Esophagus squamous epithelium (tissue), 4 donors: ENCODE data around the gene CEP128.

Experiments used
- POLR2A ChIP-seq, 4 donors: fragments of 450-650 bp; IDR thresholded peaks; one replicate each; pipeline ENCODE4 v1.6.1; 2017; ENCODE audit warnings: antibody characterized with exemption in 4 of 4, mild to moderate bottlenecking in 4 of 4, moderate library complexity in 3 of 4
- TF ChIP-seq, protein P1 (sequence below), 6 experiments: fragments of 450-650 bp in 4 of 6; fragments of 200-600 bp in 2 of 6; sonication (generic) in 2 of 6; IDR thresholded peaks; one replicate each; pipeline ENCODE4 v1.5.1; 2016 to 2019; ENCODE audit warnings: antibody characterized with exemption in 6 of 6, mild to moderate bottlenecking in 4 of 6, moderate library complexity in 4 of 6

DNA sequence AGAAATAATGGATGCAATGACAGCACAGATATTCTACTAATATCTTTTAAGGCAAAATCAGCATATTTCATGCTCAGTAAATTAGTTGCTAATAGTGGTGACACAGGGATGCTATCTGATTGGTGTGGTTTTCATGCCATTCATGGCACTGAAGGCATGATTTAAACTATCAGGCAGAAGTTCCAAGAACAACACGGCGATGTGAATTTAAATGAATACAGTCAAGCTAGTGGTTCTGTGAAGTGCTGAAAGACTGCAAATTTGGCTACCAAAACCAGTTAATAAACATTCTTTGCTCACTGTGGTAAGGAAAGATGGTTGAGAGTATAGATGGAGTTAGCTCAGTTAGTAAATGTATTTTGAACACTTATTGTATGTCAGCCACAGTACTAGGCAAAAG is 458.2 kb downstream of the CEP128 start:
- TF ChIP-seq, protein P1, sequence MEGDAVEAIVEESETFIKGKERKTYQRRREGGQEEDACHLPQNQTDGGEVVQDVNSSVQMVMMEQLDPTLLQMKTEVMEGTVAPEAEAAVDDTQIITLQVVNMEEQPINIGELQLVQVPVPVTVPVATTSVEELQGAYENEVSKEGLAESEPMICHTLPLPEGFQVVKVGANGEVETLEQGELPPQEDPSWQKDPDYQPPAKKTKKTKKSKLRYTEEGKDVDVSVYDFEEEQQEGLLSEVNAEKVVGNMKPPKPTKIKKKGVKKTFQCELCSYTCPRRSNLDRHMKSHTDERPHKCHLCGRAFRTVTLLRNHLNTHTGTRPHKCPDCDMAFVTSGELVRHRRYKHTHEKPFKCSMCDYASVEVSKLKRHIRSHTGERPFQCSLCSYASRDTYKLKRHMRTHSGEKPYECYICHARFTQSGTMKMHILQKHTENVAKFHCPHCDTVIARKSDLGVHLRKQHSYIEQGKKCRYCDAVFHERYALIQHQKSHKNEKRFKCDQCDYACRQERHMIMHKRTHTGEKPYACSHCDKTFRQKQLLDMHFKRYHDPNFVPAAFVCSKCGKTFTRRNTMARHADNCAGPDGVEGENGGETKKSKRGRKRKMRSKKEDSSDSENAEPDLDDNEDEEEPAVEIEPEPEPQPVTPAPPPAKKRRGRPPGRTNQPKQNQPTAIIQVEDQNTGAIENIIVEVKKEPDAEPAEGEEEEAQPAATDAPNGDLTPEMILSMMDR (IDR thresholded peaks at IDR 0.05), result no peak
- no peak for TF ChIP-seq POLR2A (IDR thresholded peaks at IDR 0.05)
